Progenitor cell of endocrine pancreas (in vitro differentiated cells): ENCODE results near the gene FRRS1. TPM values are rescaled to one million over a fixed set of nuclear protein-coding genes. Genes with fewer than 3 reads are reported as not detected.
"Not testable (repeated sequence)": the region's sequence is repeated elsewhere in the genome, so short reads cannot be mapped to it uniquely, and the experiment has no call there.

ENCODE experiments used
- DNase-seq: peaks from one replicate; pipeline ENCODE4 v3.0.0; 2021; ENCODE audit warnings: low spot score; ENCODE audit not compliant: unreplicated experiment
- H3K27ac Mint-ChIP-seq: 2 replicates; pipeline ENCODE4 v1.8.0; 2021; ENCODE audit warnings: mild to moderate bottlenecking, moderate library complexity, mixed read lengths
- H3K27me3 Mint-ChIP-seq: 2 replicates; pipeline ENCODE4 v1.8.0; 2021; ENCODE audit warnings: mixed read lengths
- H3K36me3 Mint-ChIP-seq: 2 replicates; pipeline ENCODE4 v1.8.0; 2022; ENCODE audit warnings: mixed read lengths; ENCODE audit not compliant: insufficient read depth
- H3K4me1 Mint-ChIP-seq: 2 replicates; pipeline ENCODE4 v1.8.0; 2021; ENCODE audit warnings: low read depth, mixed read lengths
- H3K4me3 Mint-ChIP-seq: 2 replicates; pipeline ENCODE4 v1.8.0; 2021; ENCODE audit warnings: low read depth, mild to moderate bottlenecking, moderate library complexity, mixed read lengths
- H3K9me3 Mint-ChIP-seq: 2 replicates; pipeline ENCODE4 v1.8.0; 2021; ENCODE audit warnings: low read depth, mixed read lengths
- total RNA-seq: library from RNA; stranded (reverse); gene quantifications from 2 replicates; pipeline ENCODE4 v1.2.1, GENCODE V29; 2021
- TF ChIP-seq, protein P1 (sequence below): fragments of 200-600 bp; sonication (generic); IDR thresholded peaks from one replicate; pipeline ENCODE4 v1.5.0; 2021; ENCODE audit warnings: antibody characterized with exemption, mild to moderate bottlenecking; ENCODE audit not compliant: unreplicated experiment

Gene FRRS1
- total RNA-seq, 1 donor from 2014 or later, result 8.6 TPM

GRCh38 chr1:99759518-99760160 is 6.8 kb downstream of the FRRS1 start:
- H3K9me3 Mint-ChIP-seq, result peaks cover 12% of the 10 kb centered on the region
- peaks cover 21% of the 10 kb centered on the region for H3K4me1 Mint-ChIP-seq
- peaks cover 2% of the 10 kb centered on the region for H3K36me3 Mint-ChIP-seq
- DNase-seq, result no peak
- no peak overlapping the region for H3K4me3 Mint-ChIP-seq
- H3K27ac Mint-ChIP-seq, result no peak overlapping the region
- TF ChIP-seq, protein P1, sequence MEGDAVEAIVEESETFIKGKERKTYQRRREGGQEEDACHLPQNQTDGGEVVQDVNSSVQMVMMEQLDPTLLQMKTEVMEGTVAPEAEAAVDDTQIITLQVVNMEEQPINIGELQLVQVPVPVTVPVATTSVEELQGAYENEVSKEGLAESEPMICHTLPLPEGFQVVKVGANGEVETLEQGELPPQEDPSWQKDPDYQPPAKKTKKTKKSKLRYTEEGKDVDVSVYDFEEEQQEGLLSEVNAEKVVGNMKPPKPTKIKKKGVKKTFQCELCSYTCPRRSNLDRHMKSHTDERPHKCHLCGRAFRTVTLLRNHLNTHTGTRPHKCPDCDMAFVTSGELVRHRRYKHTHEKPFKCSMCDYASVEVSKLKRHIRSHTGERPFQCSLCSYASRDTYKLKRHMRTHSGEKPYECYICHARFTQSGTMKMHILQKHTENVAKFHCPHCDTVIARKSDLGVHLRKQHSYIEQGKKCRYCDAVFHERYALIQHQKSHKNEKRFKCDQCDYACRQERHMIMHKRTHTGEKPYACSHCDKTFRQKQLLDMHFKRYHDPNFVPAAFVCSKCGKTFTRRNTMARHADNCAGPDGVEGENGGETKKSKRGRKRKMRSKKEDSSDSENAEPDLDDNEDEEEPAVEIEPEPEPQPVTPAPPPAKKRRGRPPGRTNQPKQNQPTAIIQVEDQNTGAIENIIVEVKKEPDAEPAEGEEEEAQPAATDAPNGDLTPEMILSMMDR, result no peak
- H3K27me3 Mint-ChIP-seq, result no peaks in the 10 kb centered on the region

- not testable (repeated sequence) for H3K36me3 Mint-ChIP-seq, DNase-seq, H3K27ac Mint-ChIP-seq, H3K27me3 Mint-ChIP-seq, H3K4me3 Mint-ChIP-seq
- Mint-ChIP-seq H3K4me1 (peaks cover 16% of the 10 kb centered on the region), H3K9me3 (peaks cover 17% of the 10 kb centered on the region)
These were observed 7.5 kb downstream of the FRRS1 start for GRCh38 chr1:99758686-99759517.

- TF ChIP-seq, protein P1, result no peak
- DNase-seq, result no peak
- Mint-ChIP-seq H3K9me3 (peaks cover 18% of the 10 kb centered on the region), H3K36me3 (peaks cover 2% of the 10 kb centered on the region), H3K27me3 (no peaks in the 10 kb centered on the region), H3K4me1 (peaks cover 16% of the 10 kb centered on the region), H3K27ac (no peak overlapping the region), H3K4me3 (no peak overlapping the region)
These were observed 8.3 kb downstream of the FRRS1 start for GRCh38 chr1:99758073-99758511.

DNA sequence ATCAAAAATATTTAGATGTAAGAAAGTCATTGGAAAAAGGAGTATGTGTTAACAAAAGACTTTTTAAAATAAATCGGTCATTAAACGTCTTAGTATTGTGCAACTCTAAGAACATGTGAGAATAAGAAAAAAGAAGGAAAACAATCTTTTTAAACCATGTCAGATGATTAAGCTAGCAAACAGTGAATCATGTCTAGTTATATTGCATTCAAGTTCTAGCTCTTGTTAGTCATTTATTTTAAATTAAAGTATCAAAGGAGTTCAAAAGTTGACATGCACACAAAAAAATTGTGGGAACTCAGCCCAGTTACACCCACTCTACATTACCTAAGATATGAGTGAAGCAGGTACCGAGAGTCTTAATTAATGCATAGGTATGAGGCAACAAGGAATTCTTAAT is 9.8 kb downstream of the FRRS1 start:
- Mint-ChIP-seq H3K4me3 (no peak overlapping the region), H3K27ac (no peak overlapping the region), H3K4me1 (peaks cover 16% of the 10 kb centered on the region), H3K27me3 (no peaks in the 10 kb centered on the region), H3K9me3 (peaks cover 18% of the 10 kb centered on the region), H3K36me3 (peaks cover 2% of the 10 kb centered on the region)
- TF ChIP-seq, protein P1, result no peak
- DNase-seq, result no peak

DNA sequence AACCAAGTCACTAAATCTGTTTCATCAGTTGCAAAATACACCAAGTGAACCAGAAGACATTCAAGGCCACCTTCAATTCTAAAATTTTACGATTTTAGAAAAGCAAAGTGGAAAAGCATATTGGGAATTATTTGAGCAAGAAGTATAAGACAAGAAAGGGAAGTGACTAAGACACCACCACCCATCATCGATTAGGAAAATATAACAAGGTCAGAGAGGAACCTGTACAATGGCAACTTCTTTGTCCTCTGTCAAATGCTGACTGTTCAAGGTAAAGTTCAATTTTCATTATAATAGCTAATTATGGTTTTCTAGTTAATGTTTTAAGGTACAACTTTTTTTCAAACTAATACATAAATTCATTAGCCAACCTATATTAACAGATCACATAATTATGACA is 10.8 kb downstream of the FRRS1 start:
- H3K9me3 Mint-ChIP-seq, result peaks cover 18% of the 10 kb centered on the region
- no peak overlapping the region for H3K27ac Mint-ChIP-seq
- H3K27me3 Mint-ChIP-seq, result no peaks in the 10 kb centered on the region
- no peak overlapping the region for H3K4me3 Mint-ChIP-seq
- TF ChIP-seq, protein P1, result no peak
- H3K36me3 Mint-ChIP-seq, result peaks cover 2% of the 10 kb centered on the region
- no peak for DNase-seq
- peaks cover 16% of the 10 kb centered on the region for H3K4me1 Mint-ChIP-seq
